GM21737 (cell line): Measurements from ENCODE around the gene SLC25A34.

ENCODE experiments used
- ATAC-seq: cut with Tn5 transposase; IDR thresholded peaks from one replicate; pipeline ENCODE4 v1.9.1; 2021; ENCODE audit warnings: mild to moderate bottlenecking, moderate library complexity; ENCODE audit not compliant: unreplicated experiment

SLC25A34 gene

GRCh38 chr1:15749399-15750291 is 13.6 kb downstream of the SLC25A34 start:
- ATAC-seq: no peak

- no peak for ATAC-seq
These were observed 14.9 kb downstream of the SLC25A34 start for GRCh38 chr1:15750924-15751323.

GRCh38 chr1:15751717-15752116 is 15.7 kb downstream of the SLC25A34 start:
- ATAC-seq: no peak

GRCh38 chr1:15753776-15754175 is 17.7 kb downstream of the SLC25A34 start:
- ATAC-seq: no peak

- ATAC-seq: no peak
These were observed 19.1 kb downstream of the SLC25A34 start for GRCh38 chr1:15755021-15755645.

- no peak for ATAC-seq
These were observed 19.6 kb downstream of the SLC25A34 start for GRCh38 chr1:15755646-15756040.

GRCh38 chr1:15756143-15757015 is 20.3 kb downstream of the SLC25A34 start:
- ATAC-seq: no peak

- ATAC-seq: no peak
These were observed 21.0 kb downstream of the SLC25A34 start for GRCh38 chr1:15757016-15757543.

GRCh38 chr1:15757575-15758342 is 21.7 kb downstream of the SLC25A34 start:
- ATAC-seq: no peak

GRCh38 chr1:15758343-15758931 is 22.4 kb downstream of the SLC25A34 start, which contains the start of gene FBLIM1:
Gene FBLIM1, plus strand, starts transcription at chr1:15758795. Its CDS starts 6,189 bp downstream, at chr1:15764984.
- no peak for ATAC-seq

- ATAC-seq: no peak
These were observed 23.0 kb downstream of the SLC25A34 start for GRCh38 chr1:15758953-15759661.

GRCh38 chr1:15760520-15761211 is 24.6 kb downstream of the SLC25A34 start:
- no peak for ATAC-seq

- no peak for ATAC-seq
These were observed 25.5 kb downstream of the SLC25A34 start for GRCh38 chr1:15761366-15762128.

- ATAC-seq: no peak
These were observed 26.5 kb downstream of the SLC25A34 start for GRCh38 chr1:15762546-15762945.

- no peak for ATAC-seq
These were observed 28.3 kb downstream of the SLC25A34 start for GRCh38 chr1:15764269-15764764.

GRCh38 chr1:15764890-15765289 is 28.8 kb downstream of the SLC25A34 start:
- ATAC-seq: no peak

- ATAC-seq: no peak
These were observed 29.6 kb downstream of the SLC25A34 start for GRCh38 chr1:15765495-15766194.
